K562 (cell line): ENCODE results near the gene TMEM222. TPM values are rescaled to one million over a fixed set of nuclear protein-coding genes. Genes with fewer than 3 reads are reported as not detected.

ENCODE experiments used
- CREB1 ChIP-seq, 2 experiments: sonication (generic) in 1 of 2; formaldehyde crosslinking in 1 of 2; IDR thresholded peaks; 2 replicates each; pipeline versions ENCODE4 v1.6.1 to v1.8.0; 2012 to 2022; ENCODE audit warnings: inconsistent platforms in 1 of 2, mild to moderate bottlenecking in 1 of 2, missing genetic modification reagents in 1 of 2, moderate library complexity in 1 of 2
- DDX20 ChIP-seq: fragments of 450-650 bp; IDR thresholded peaks from 2 replicates; pipeline ENCODE4 v1.6.1; 2016; ENCODE audit warnings: missing genetic modification characterization, low read depth, mild to moderate bottlenecking, missing compliant biosample characterization, moderate library complexity
- E2F1 ChIP-seq: sonication (generic); formaldehyde crosslinking; IDR thresholded peaks from 2 replicates; pipeline ENCODE4 v1.8.1; 2023; ENCODE audit warnings: mild to moderate bottlenecking, missing genetic modification reagents, moderate library complexity
- ETS1 ChIP-seq: conservative IDR thresholded peaks from 2 replicates; pipeline ENCODE4 v1.6.1; 2011; ENCODE audit warnings: low read depth, mild to moderate bottlenecking, low read length; ENCODE audit not compliant: control insufficient read depth
- ETS2 ChIP-seq: IDR thresholded peaks from 2 replicates; pipeline ENCODE4 v1.6.1; 2016; ENCODE audit warnings: borderline replicate concordance, missing genetic modification characterization, mild to moderate bottlenecking, moderate library complexity, missing compliant biosample characterization; ENCODE audit not compliant: poor library complexity, severe bottlenecking
- FOS ChIP-seq: IDR thresholded peaks from 3 replicates; pipeline ENCODE4 v1.6.1; 2011; ENCODE audit not compliant: insufficient read length; ENCODE audit errors: extremely low read depth
- RFX5 ChIP-seq: IDR thresholded peaks from 2 replicates; pipeline ENCODE4 v1.6.1; 2011; ENCODE audit warnings: low read depth, mild to moderate bottlenecking, improper control_type of control experiment, low read length
- SPI1 ChIP-seq: IDR thresholded peaks from 2 replicates; pipeline ENCODE4 v1.6.1; 2011; ENCODE audit warnings: low read depth, low read length, control low read depth, borderline replicate concordance
- SRSF7 ChIP-seq: fragments of 200-400 bp; formaldehyde crosslinking; optimal IDR thresholded peaks from 2 replicates; pipeline ENCODE3; 2017; ENCODE audit warnings: mild to moderate bottlenecking, low read depth, low read length
- ZBTB7A ChIP-seq: IDR thresholded peaks from 2 replicates; pipeline ENCODE4 v1.6.1; 2011; ENCODE audit warnings: low read depth, mild to moderate bottlenecking, low read length, moderate library complexity, borderline replicate concordance; ENCODE audit not compliant: control insufficient read depth
- ZNF431 ChIP-seq: sonication (generic); formaldehyde crosslinking; IDR thresholded peaks from 2 replicates; pipeline ENCODE4 v1.8.0; 2022; ENCODE audit warnings: mild to moderate bottlenecking, missing genetic modification reagents
- polyA plus RNA-seq, 8 experiments: library from polyadenylated mRNA; depleted of rRNA in 4 of 8; stranded (reverse) in 5 of 8; unstranded in 3 of 8; fragments of >200 nt; fragmentation: Nextera tagmentation in 2 of 8; fragmentation: Illumina TruSeq in 1 of 8; extraction: Ambion mirVana in 2 of 8; extraction: Trizol in 1 of 8; gene quantifications; 2 replicates each; pipeline versions ENCODE4 v1.2.1 to v1.2.3, GENCODE V29; 2011 to 2014; ENCODE audit warnings: inconsistent platforms in 1 of 8, missing spikeins in 1 of 8
- total RNA-seq, 7 experiments: library from RNA; depleted of rRNA in 6 of 7; stranded (reverse); fragments of >200 nt in 6 of 7; fragmentation: Illumina TruSeq in 2 of 7; extraction: Trizol in 2 of 7; gene quantifications; 2 replicates each; pipeline versions ENCODE4 v1.2.1 to v1.2.3, GENCODE V29; 2011 to 2021; ENCODE audit warnings: low replicate concordance in 1 of 7
- TF ChIP-seq, protein P1 (sequence below): fragments of 450-650 bp; IDR thresholded peaks from 2 replicates; pipeline ENCODE4 v1.6.1; 2016; ENCODE audit warnings: low read depth, mild to moderate bottlenecking, moderate library complexity
- TF ChIP-seq, protein P2 (sequence below): fragments of 450-650 bp; IDR thresholded peaks from 2 replicates; pipeline ENCODE4 v1.7.1; 2018; ENCODE audit warnings: mild to moderate bottlenecking, low read depth; ENCODE audit not compliant: partially characterized antibody
- TF ChIP-seq, protein P3 (sequence below): fragments of 150-350 bp; IDR thresholded peaks from 2 replicates; pipeline ENCODE4 v1.6.1; 2014; ENCODE audit warnings: low read depth, mild to moderate bottlenecking, low read length, borderline replicate concordance

TMEM222 gene
- total and polyA plus RNA-seq, 9 of the 15 experiments (the other 6 are each of a cell fraction or from before 2014, with no cell fraction given) = 6.9 to 48.0 (median 32.8) TPM

DNA sequence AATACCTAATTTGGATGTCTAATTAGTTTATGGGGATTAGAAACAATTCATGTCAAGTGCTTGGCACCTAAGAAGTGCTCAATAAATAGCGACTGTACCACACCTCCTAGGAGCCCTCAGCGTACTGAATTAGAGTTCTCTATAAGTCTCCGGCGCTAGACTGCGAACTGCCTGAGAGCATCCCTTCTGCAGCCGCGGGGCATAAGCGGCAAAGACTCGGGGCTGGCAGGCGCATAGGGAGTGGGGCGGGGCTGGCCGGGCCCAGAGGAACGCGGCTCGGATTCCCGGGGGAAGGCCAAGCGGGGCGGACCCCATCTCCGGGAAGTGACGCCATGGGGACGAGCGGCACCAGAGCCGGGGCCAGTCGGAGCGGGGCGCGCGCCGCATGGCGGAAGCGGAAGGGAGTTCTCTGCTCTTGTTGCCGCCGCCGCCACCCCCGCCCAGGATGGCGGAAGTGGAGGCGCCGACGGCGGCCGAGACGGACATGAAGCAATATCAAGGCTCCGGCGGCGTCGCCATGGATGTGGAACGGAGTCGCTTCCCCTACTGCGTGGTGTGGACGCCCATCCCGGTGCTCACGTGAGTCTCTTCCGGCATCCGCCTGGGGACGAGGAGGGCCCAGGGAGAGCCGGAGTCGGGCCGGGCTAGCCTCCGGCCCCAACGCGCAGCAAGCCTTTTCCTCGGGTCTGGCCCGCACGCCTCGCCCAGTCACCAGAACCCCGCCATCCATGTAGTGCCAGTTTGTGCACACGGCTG is at the start of gene TMEM222 (continued):
- TF ChIP-seq, protein P1, sequence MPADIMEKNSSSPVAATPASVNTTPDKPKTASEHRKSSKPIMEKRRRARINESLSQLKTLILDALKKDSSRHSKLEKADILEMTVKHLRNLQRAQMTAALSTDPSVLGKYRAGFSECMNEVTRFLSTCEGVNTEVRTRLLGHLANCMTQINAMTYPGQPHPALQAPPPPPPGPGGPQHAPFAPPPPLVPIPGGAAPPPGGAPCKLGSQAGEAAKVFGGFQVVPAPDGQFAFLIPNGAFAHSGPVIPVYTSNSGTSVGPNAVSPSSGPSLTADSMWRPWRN = no peak
- TF ChIP-seq CREB1 (IDR thresholded peaks at IDR 0.05) = peak; percentile 95
- peak; percentile 99 for TF ChIP-seq CREB1 (CRISPR knock-in tag; IDR thresholded peaks at IDR 0.05)
- no peak for TF ChIP-seq FOS
- TF ChIP-seq RFX5 = no peak
- peak; percentile 80 for TF ChIP-seq SPI1
- TF ChIP-seq, protein P2, sequence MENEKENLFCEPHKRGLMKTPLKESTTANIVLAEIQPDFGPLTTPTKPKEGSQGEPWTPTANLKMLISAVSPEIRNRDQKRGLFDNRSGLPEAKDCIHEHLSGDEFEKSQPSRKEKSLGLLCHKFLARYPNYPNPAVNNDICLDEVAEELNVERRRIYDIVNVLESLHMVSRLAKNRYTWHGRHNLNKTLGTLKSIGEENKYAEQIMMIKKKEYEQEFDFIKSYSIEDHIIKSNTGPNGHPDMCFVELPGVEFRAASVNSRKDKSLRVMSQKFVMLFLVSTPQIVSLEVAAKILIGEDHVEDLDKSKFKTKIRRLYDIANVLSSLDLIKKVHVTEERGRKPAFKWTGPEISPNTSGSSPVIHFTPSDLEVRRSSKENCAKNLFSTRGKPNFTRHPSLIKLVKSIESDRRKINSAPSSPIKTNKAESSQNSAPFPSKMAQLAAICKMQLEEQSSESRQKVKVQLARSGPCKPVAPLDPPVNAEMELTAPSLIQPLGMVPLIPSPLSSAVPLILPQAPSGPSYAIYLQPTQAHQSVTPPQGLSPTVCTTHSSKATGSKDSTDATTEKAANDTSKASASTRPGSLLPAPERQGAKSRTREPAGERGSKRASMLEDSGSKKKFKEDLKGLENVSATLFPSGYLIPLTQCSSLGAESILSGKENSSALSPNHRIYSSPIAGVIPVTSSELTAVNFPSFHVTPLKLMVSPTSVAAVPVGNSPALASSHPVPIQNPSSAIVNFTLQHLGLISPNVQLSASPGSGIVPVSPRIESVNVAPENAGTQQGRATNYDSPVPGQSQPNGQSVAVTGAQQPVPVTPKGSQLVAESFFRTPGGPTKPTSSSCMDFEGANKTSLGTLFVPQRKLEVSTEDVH = peak; percentile 97
- peak; percentile 79; the same call in 1 of the 2 replicates for TF ChIP-seq ZBTB7A
- TF ChIP-seq ETS1 = peak; percentile 92
- TF ChIP-seq ZNF431 (CRISPR knock-in tag) = peak; percentile 96
- peak; percentile 86 for TF ChIP-seq ETS2 (tag)
- TF ChIP-seq E2F1 = peak; percentile 92
- TF ChIP-seq DDX20 (tag) = no peak
- TF ChIP-seq, protein P3, sequence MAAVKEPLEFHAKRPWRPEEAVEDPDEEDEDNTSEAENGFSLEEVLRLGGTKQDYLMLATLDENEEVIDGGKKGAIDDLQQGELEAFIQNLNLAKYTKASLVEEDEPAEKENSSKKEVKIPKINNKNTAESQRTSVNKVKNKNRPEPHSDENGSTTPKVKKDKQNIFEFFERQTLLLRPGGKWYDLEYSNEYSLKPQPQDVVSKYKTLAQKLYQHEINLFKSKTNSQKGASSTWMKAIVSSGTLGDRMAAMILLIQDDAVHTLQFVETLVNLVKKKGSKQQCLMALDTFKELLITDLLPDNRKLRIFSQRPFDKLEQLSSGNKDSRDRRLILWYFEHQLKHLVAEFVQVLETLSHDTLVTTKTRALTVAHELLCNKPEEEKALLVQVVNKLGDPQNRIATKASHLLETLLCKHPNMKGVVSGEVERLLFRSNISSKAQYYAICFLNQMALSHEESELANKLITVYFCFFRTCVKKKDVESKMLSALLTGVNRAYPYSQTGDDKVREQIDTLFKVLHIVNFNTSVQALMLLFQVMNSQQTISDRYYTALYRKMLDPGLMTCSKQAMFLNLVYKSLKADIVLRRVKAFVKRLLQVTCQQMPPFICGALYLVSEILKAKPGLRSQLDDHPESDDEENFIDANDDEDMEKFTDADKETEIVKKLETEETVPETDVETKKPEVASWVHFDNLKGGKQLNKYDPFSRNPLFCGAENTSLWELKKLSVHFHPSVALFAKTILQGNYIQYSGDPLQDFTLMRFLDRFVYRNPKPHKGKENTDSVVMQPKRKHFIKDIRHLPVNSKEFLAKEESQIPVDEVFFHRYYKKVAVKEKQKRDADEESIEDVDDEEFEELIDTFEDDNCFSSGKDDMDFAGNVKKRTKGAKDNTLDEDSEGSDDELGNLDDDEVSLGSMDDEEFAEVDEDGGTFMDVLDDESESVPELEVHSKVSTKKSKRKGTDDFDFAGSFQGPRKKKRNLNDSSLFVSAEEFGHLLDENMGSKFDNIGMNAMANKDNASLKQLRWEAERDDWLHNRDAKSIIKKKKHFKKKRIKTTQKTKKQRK = 0 out of 2 replicates have a peak, but pooled peaks have one; percentile 31
- no peak for TF ChIP-seq SRSF7
